H9 (cell line): ENCODE measurements around the gene TEX19. TPM values are rescaled to one million over a fixed set of nuclear protein-coding genes. Genes with fewer than 3 reads are reported as not detected.

Source experiments
- DNase-seq: peaks from one replicate; pipeline ENCODE4 v3.0.0-alpha.2; 2017
- H2AFZ ChIP-seq: one replicate; pipeline ENCODE4 v1.6.1; 2013; ENCODE audit warnings: mild to moderate bottlenecking, low read length, control low read depth, moderate library complexity
- H2AK5ac ChIP-seq: 2 replicates; pipeline ENCODE4 v1.6.1; 2013; ENCODE audit warnings: low read length, control low read depth, mixed read lengths; ENCODE audit not compliant: insufficient read length
- H2BK120ac ChIP-seq: one replicate; pipeline ENCODE4 v1.6.1; 2013; ENCODE audit warnings: low read depth, mild to moderate bottlenecking, low read length, control low read depth, inconsistent platforms; ENCODE audit not compliant: poor library complexity, severe bottlenecking
- H2BK12ac ChIP-seq: 2 replicates; pipeline ENCODE4 v1.6.1; 2013; ENCODE audit warnings: low read length, control low read depth, mixed read lengths, low read depth; ENCODE audit not compliant: insufficient read length
- H2BK15ac ChIP-seq: 2 replicates; pipeline ENCODE4 v1.6.1; 2013; ENCODE audit warnings: low read depth, low read length, control low read depth
- H2BK20ac ChIP-seq: one replicate; pipeline ENCODE4 v1.6.1; 2013; ENCODE audit warnings: low read depth, mild to moderate bottlenecking, low read length, control low read depth, inconsistent platforms; ENCODE audit not compliant: poor library complexity, severe bottlenecking
- H2BK5ac ChIP-seq: 2 replicates; pipeline ENCODE4 v1.6.1; 2013; ENCODE audit warnings: low read length, control low read depth, mixed read lengths; ENCODE audit not compliant: insufficient read length
- H3K14ac ChIP-seq: 2 replicates; pipeline ENCODE4 v1.6.1; 2013; ENCODE audit warnings: low read length, control low read depth; ENCODE audit not compliant: insufficient read depth
- H3K18ac ChIP-seq: 2 replicates; pipeline ENCODE4 v1.6.1; 2013; ENCODE audit warnings: low read depth, mild to moderate bottlenecking, mixed read lengths, low read length, control low read depth; ENCODE audit not compliant: insufficient read length
- H3K23ac ChIP-seq: 2 replicates; pipeline ENCODE4 v1.6.1; 2013; ENCODE audit warnings: low read length, control low read depth, mixed read lengths, low read depth; ENCODE audit not compliant: insufficient read length
- H3K23me2 ChIP-seq: 2 replicates; pipeline ENCODE4 v1.6.1; 2013; ENCODE audit warnings: low read depth, mild to moderate bottlenecking, mixed read lengths, low read length, control low read depth; ENCODE audit not compliant: insufficient read length, poor library complexity, severe bottlenecking
- H3K27ac ChIP-seq: 2 replicates; pipeline ENCODE4 v1.5.1; 2013; ENCODE audit warnings: low read length, control low read depth, mixed read lengths, low read depth; ENCODE audit not compliant: insufficient read length
- H3K27me3 ChIP-seq: 2 replicates; pipeline ENCODE4 v1.6.1; 2013; ENCODE audit warnings: low read length, control low read depth, inconsistent platforms; ENCODE audit not compliant: insufficient read depth
- H3K4ac ChIP-seq: 2 replicates; pipeline ENCODE4 v1.6.1; 2013; ENCODE audit warnings: low read depth, mild to moderate bottlenecking, control low read depth, inconsistent platforms, low read length, moderate library complexity
- H3K4me1 ChIP-seq: 2 replicates; pipeline ENCODE4 v1.6.1; 2013; ENCODE audit warnings: low read length, control low read depth, inconsistent platforms; ENCODE audit not compliant: insufficient read depth
- H3K4me2 ChIP-seq: 2 replicates; pipeline ENCODE4 v1.6.1; 2013; ENCODE audit warnings: low read length, control low read depth, mixed read lengths; ENCODE audit not compliant: insufficient read length, insufficient read depth
- H3K56ac ChIP-seq: 2 replicates; pipeline ENCODE4 v1.6.1; 2013; ENCODE audit warnings: low read depth, mild to moderate bottlenecking, mixed read lengths, low read length, control low read depth; ENCODE audit not compliant: insufficient read length
- H3K79me1 ChIP-seq: 2 replicates; pipeline ENCODE4 v1.6.1; 2013; ENCODE audit warnings: low read depth, mild to moderate bottlenecking, moderate library complexity, low read length, control low read depth, inconsistent platforms; ENCODE audit not compliant: insufficient read depth, poor library complexity, severe bottlenecking
- H3K79me2 ChIP-seq: 2 replicates; pipeline ENCODE4 v1.6.1; 2013; ENCODE audit warnings: low read length, control low read depth, inconsistent platforms; ENCODE audit not compliant: insufficient read depth
- H3K9ac ChIP-seq: 2 replicates; pipeline ENCODE4 v1.6.1; 2013; ENCODE audit warnings: low read length, control low read depth, mixed read lengths; ENCODE audit not compliant: insufficient read length; ENCODE audit errors: extremely low read depth
- H3K9me3 ChIP-seq: one replicate; pipeline ENCODE4 v1.6.1; 2013; ENCODE audit warnings: low read depth, low read length, inconsistent platforms; ENCODE audit not compliant: control insufficient read depth
- H3T11ph ChIP-seq: one replicate; pipeline ENCODE4 v1.6.1; 2013; ENCODE audit warnings: mild to moderate bottlenecking, low read length, control low read depth, inconsistent platforms
- H4K20me1 ChIP-seq: one replicate; pipeline ENCODE4 v1.6.1; 2013; ENCODE audit not compliant: control insufficient read depth, insufficient read length, insufficient read depth
- H4K5ac ChIP-seq: 2 replicates; pipeline ENCODE4 v1.6.1; 2013; ENCODE audit warnings: low read depth, mild to moderate bottlenecking, mixed read lengths, low read length, control low read depth; ENCODE audit not compliant: insufficient read length
- H4K8ac ChIP-seq: replicated peaks from 2 replicates; pipeline ENCODE4 v1.6.1; 2013; ENCODE audit warnings: low read length, control low read depth, mixed read lengths, low read depth; ENCODE audit not compliant: insufficient read length
- H4K91ac ChIP-seq: 2 replicates; pipeline ENCODE4 v1.6.1; 2013; ENCODE audit warnings: low read depth, mild to moderate bottlenecking, moderate library complexity, mixed read lengths, low read length, control low read depth; ENCODE audit not compliant: insufficient read length
- H3K27ac Mint-ChIP-seq, 3 experiments: 2 replicates in 2 of 3; 3 replicates in 1 of 3; pipeline ENCODE4 v1.8.0; 2020 to 2021; ENCODE audit warnings: mixed read lengths in 3 of 3, mild to moderate bottlenecking in 1 of 3, moderate library complexity in 1 of 3
- H3K27me3 Mint-ChIP-seq: 2 replicates; pipeline ENCODE4 v1.8.0; 2021; ENCODE audit warnings: low read depth, mild to moderate bottlenecking, moderate library complexity, mixed read lengths
- H3K36me3 Mint-ChIP-seq, 3 experiments: 2 replicates in 2 of 3; 3 replicates in 1 of 3; pipeline ENCODE4 v1.8.0; 2020 to 2021; ENCODE audit warnings: low read depth in 3 of 3, mixed read lengths in 3 of 3; ENCODE audit not compliant: insufficient read depth in 1 of 3
- H3K4me1 Mint-ChIP-seq, 2 experiments: 2 replicates each; pipeline ENCODE4 v1.8.0; 2020; ENCODE audit warnings: mixed read lengths in 2 of 2
- H3K4me3 Mint-ChIP-seq, 2 experiments: 2 replicates in 1 of 2; 3 replicates in 1 of 2; pipeline ENCODE4 v1.8.0; 2020 to 2021; ENCODE audit warnings: mild to moderate bottlenecking in 2 of 2, mixed read lengths in 2 of 2, moderate library complexity in 1 of 2
- H3K9me3 Mint-ChIP-seq, 2 experiments: 2 replicates in 1 of 2; 3 replicates in 1 of 2; pipeline ENCODE4 v1.8.0; 2020; ENCODE audit warnings: mild to moderate bottlenecking in 2 of 2, mixed read lengths in 2 of 2, moderate library complexity in 1 of 2
- CTCF ChIP-seq: fragments of 200-600 bp; sonication (generic); conservative IDR thresholded peaks from 3 replicates; pipeline ENCODE4 v1.8.0; 2021; ENCODE audit warnings: antibody characterized with exemption, mild to moderate bottlenecking
- WGBS: extraction: QIAGEN DNeasy Blood & Tissue Kit; methylation state at CpG from one replicate; pipeline ENCODE4 v1.1.7; 2013; ENCODE audit warnings: missing lambda C conversion rate, low lambda C conversion rate, mixed read lengths; ENCODE audit not compliant: insufficient read length; ENCODE audit errors: extremely low coverage; 5-methylcytosine and 5-hydroxymethylcytosine counted together
- total RNA-seq: library from RNA; stranded (reverse); gene quantifications from 2 replicates; pipeline ENCODE4 v1.2.1, GENCODE V29; 2021

The TEX19 gene
- total RNA-seq, 1 experiment from 2014 or later, result 1.4 TPM

GRCh38 chr17:82334204-82334621 lies 24.8 kb upstream of the TEX19 start:
- Histone ChIP-seq H4K20me1 (no peaks in the 10 kb centered on the region), H2AK5ac (no peak overlapping the region), H4K91ac (no peak overlapping the region), H3K4ac (no peak overlapping the region), H3K27ac (no peak overlapping the region), H2BK5ac (no peak overlapping the region), H3K79me2 (no peaks in the 10 kb centered on the region), H3K23me2 (peaks cover 2% of the 10 kb centered on the region), H3K14ac (no peak overlapping the region), H3K9ac (no peak overlapping the region), H2BK12ac (no peak overlapping the region), H3K9me3 (no peaks in the 10 kb centered on the region), H3K56ac (no peak overlapping the region), H4K5ac (no peak overlapping the region), H3K18ac (no peak overlapping the region), H2BK120ac (no peak overlapping the region), H3T11ph (no peak overlapping the region), H2AFZ (no peak overlapping the region), H3K27me3 (peaks cover 10% of the 10 kb centered on the region; the same call in 1 of the 2 replicates), H4K8ac (no peak overlapping the region), H3K23ac (no peak overlapping the region), H3K4me1 (no peaks in the 10 kb centered on the region), H3K79me1 (no peaks in the 10 kb centered on the region), H2BK20ac (no peak overlapping the region), H2BK15ac (no peak overlapping the region), H3K4me2 (no peak overlapping the region)
- no peaks in the 10 kb centered on the region; a peak in 1 of 7 replicates for H3K36me3 Mint-ChIP-seq
- peaks cover 18 to 32% of the 10 kb centered on the region in 2 experiments for H3K4me1 Mint-ChIP-seq
- TF ChIP-seq CTCF, result no peak
- H3K9me3 Mint-ChIP-seq, result 0 out of 5 replicates have a peak, but pooled peaks cover 0 to 3% of the 10 kb centered on the region in 2 experiments
- no peak overlapping the region for H3K4me3 Mint-ChIP-seq
- peaks cover 100% of the 10 kb centered on the region for H3K27me3 Mint-ChIP-seq
- WGBS, result no CpG with 5 or more reads among the region's 25 CpGs
- peak; percentile 48 for DNase-seq
- no peak overlapping the region for H3K27ac Mint-ChIP-seq
